GM06990 (cell line): Measurements from ENCODE around the gene STH.

Source experiments
- DNase-seq: peaks from one replicate; pipeline ENCODE4 v3.0.0-alpha.2; 2011; ENCODE audit not compliant: insufficient read length; ENCODE audit errors: extremely low read depth
- H3K27me3 ChIP-seq: replicated peaks from 2 replicates; pipeline ENCODE4 v1.6.0; 2011; ENCODE audit warnings: low read length; ENCODE audit not compliant: control insufficient read depth, insufficient read depth
- H3K36me3 ChIP-seq: 2 replicates; pipeline ENCODE4 v1.5.1; 2011; ENCODE audit warnings: low read length; ENCODE audit not compliant: control insufficient read depth, insufficient read depth
- H3K4me3 ChIP-seq: replicated peaks from 2 replicates; pipeline ENCODE4 v1.5.1; 2011; ENCODE audit warnings: low read depth, mild to moderate bottlenecking, control low read depth, low read length
- CTCF ChIP-seq: IDR thresholded peaks from 2 replicates; pipeline ENCODE4 v1.5.1; 2011; ENCODE audit warnings: low read length, control low read depth, mild to moderate bottlenecking, inconsistent platforms; ENCODE audit not compliant: insufficient read depth, poor library complexity, severe bottlenecking

STH gene

GRCh38 chr17:45958307-45958706, 40.7 kb upstream of the STH start:
- Histone ChIP-seq H3K36me3 (no peaks in the 10 kb centered on the region), H3K4me3 (no peak overlapping the region), H3K27me3 (no peaks in the 10 kb centered on the region)
- no peak for DNase-seq
- no peak for TF ChIP-seq CTCF

GRCh38 chr17:45958994-45959665, 39.9 kb upstream of the STH start:
- H3K27me3 ChIP-seq, result no peaks in the 10 kb centered on the region
- no peaks in the 10 kb centered on the region for H3K36me3 ChIP-seq
- no peak for DNase-seq
- H3K4me3 ChIP-seq, result no peak overlapping the region
- no peak for TF ChIP-seq CTCF

- TF ChIP-seq CTCF, result no peak
- DNase-seq, result no peak
These were observed 38.7 kb upstream of the STH start for GRCh38 chr17:45960311-45960710.

GRCh38 chr17:45961206-45961605, 37.8 kb upstream of the STH start:
- Histone ChIP-seq H3K36me3 (no peaks in the 10 kb centered on the region), H3K4me3 (no peak overlapping the region), H3K27me3 (no peaks in the 10 kb centered on the region)
- no peak for DNase-seq
- no peak for TF ChIP-seq CTCF

More at GRCh38 chr17:45960311-45960710, 38.7 kb upstream of the STH start:
- H3K4me3 ChIP-seq, result no peak overlapping the region
- H3K36me3 ChIP-seq, result no peaks in the 10 kb centered on the region
- H3K27me3 ChIP-seq, result no peaks in the 10 kb centered on the region

- Histone ChIP-seq H3K36me3 (no peaks in the 10 kb centered on the region), H3K27me3 (no peaks in the 10 kb centered on the region), H3K4me3 (no peak overlapping the region)
- DNase-seq, result no peak
- TF ChIP-seq CTCF, result no peak
These were observed 36.7 kb upstream of the STH start for GRCh38 chr17:45962221-45962972.

- no peak overlapping the region for H3K4me3 ChIP-seq
- DNase-seq, result no peak
- no peaks in the 10 kb centered on the region for H3K27me3 ChIP-seq
- no peaks in the 10 kb centered on the region for H3K36me3 ChIP-seq
- no peak for TF ChIP-seq CTCF
These were observed 35.8 kb upstream of the STH start for GRCh38 chr17:45963283-45963682.
